ENCODE data around the gene COPS7B. TPM values are rescaled to one million over a fixed set of nuclear protein-coding genes. Genes with fewer than 3 reads are reported as not detected.

COPS7B gene
- polyA plus RNA-seq, 1 donor (not counting 4 experiments of a cell fraction or from before 2014, with no cell fraction given), result 53.3 TPM

GRCh38 chr2:231764760-231765159, 21.5 kb upstream of the COPS7B start:
- no peak for FAIRE-seq
- Histone ChIP-seq H3K9me1 (ENCODE audit: control insufficient read depth, extremely low read depth, insufficient read depth, low read length) (no peaks in the 10 kb centered on the region), H3K4me1 (ENCODE audit: control insufficient read depth, extremely low read depth, insufficient read depth, low read length) (no peaks in the 10 kb centered on the region), H3K27ac (ENCODE audit: control insufficient read depth, insufficient read depth, low read length) (no peak overlapping the region), H4K20me1 (ENCODE audit: control insufficient read depth, extremely low read depth, insufficient read depth, low read length) (no peaks in the 10 kb centered on the region), H3K4me3 (ENCODE audit: control insufficient read depth in 2 of 3, extremely low read depth in 1 of 3, insufficient read depth in 2 of 3, low read depth in 1 of 3, low read length in 3 of 3) (no peak overlapping the region), H3K9me3 (ENCODE audit: control insufficient read depth, low read depth, low read length) (no peaks in the 10 kb centered on the region), H2AFZ (ENCODE audit: control insufficient read depth, low read length) (no peak overlapping the region), H3K79me2 (ENCODE audit: control insufficient read depth, insufficient read depth, low read length) (no peaks in the 10 kb centered on the region), H3K27me3 (ENCODE audit: control insufficient read depth, extremely low read depth, insufficient read depth, low read length) (no peaks in the 10 kb centered on the region), H3K36me3 (ENCODE audit: control insufficient read depth in 2 of 2, extremely low read depth in 1 of 2, insufficient read depth in 2 of 2, low read length in 2 of 2) (no peaks in the 10 kb centered on the region), H3K4me2 (ENCODE audit: control insufficient read depth, extremely low read depth, insufficient read depth, low read depth, low read length) (no peak overlapping the region), H3K9ac (ENCODE audit: control insufficient read depth, extremely low read depth, insufficient read depth, low read length) (no peak overlapping the region)
- dilution Hi-C loops (cut with MboI; ENCODE audit: extremely low pct_ligation_motif_present, low sequenced_read_pairs), result no loop called here
- TF ChIP-seq EZH2 (IDR thresholded peaks at IDR 0.05; ENCODE audit: low read length) (no peak), CTCF (optimal IDR thresholded peaks at IDR 0.05 in 1 of 3, IDR thresholded peaks at IDR 0.05 in 1 of 3, conservative IDR thresholded peaks at IDR 0.05 in 1 of 3; ENCODE audit: extremely low read depth in 1 of 3, insufficient read depth in 2 of 3, low read length in 3 of 3) (no peak)
- no peak for DNase-seq (ENCODE audit: low read depth, low spot score)

GRCh38 chr2:231765496-231765929, 20.7 kb upstream of the COPS7B start:
- DNase-seq (ENCODE audit: low read depth, low spot score) (no peak), FAIRE-seq (no peak)
- Histone ChIP-seq H3K36me3 (ENCODE audit: control insufficient read depth in 2 of 2, extremely low read depth in 1 of 2, insufficient read depth in 2 of 2, low read length in 2 of 2) (no peaks in the 10 kb centered on the region), H3K9me3 (ENCODE audit: control insufficient read depth, low read depth, low read length) (no peaks in the 10 kb centered on the region), H3K4me1 (ENCODE audit: control insufficient read depth, extremely low read depth, insufficient read depth, low read length) (no peaks in the 10 kb centered on the region), H2AFZ (ENCODE audit: control insufficient read depth, low read length) (no peak overlapping the region), H3K9ac (ENCODE audit: control insufficient read depth, extremely low read depth, insufficient read depth, low read length) (no peak overlapping the region), H3K4me2 (ENCODE audit: control insufficient read depth, extremely low read depth, insufficient read depth, low read depth, low read length) (no peak overlapping the region), H3K27me3 (ENCODE audit: control insufficient read depth, extremely low read depth, insufficient read depth, low read length) (no peaks in the 10 kb centered on the region), H4K20me1 (ENCODE audit: control insufficient read depth, extremely low read depth, insufficient read depth, low read length) (no peaks in the 10 kb centered on the region), H3K9me1 (ENCODE audit: control insufficient read depth, extremely low read depth, insufficient read depth, low read length) (no peaks in the 10 kb centered on the region), H3K79me2 (ENCODE audit: control insufficient read depth, insufficient read depth, low read length) (no peaks in the 10 kb centered on the region), H3K27ac (ENCODE audit: control insufficient read depth, insufficient read depth, low read length) (no peak overlapping the region), H3K4me3 (ENCODE audit: control insufficient read depth in 2 of 3, extremely low read depth in 1 of 3, insufficient read depth in 2 of 3, low read depth in 1 of 3, low read length in 3 of 3) (no peak overlapping the region)
- dilution Hi-C loops (cut with MboI; ENCODE audit: extremely low pct_ligation_motif_present, low sequenced_read_pairs), result no loop called here
- no peak for TF ChIP-seq EZH2 (IDR thresholded peaks at IDR 0.05; ENCODE audit: low read length)
- TF ChIP-seq CTCF (optimal IDR thresholded peaks at IDR 0.05 in 1 of 3, IDR thresholded peaks at IDR 0.05 in 1 of 3, conservative IDR thresholded peaks at IDR 0.05 in 1 of 3; ENCODE audit: extremely low read depth in 1 of 3, insufficient read depth in 2 of 3, low read length in 3 of 3), result no peak

Measured in keratinocyte (primary cell).